Measurements from ENCODE around the gene COLGALT1.
"Not testable (repeated sequence)": the region's sequence is repeated elsewhere in the genome, so short reads cannot be mapped to it uniquely, and the experiment has no call there.

The COLGALT1 gene

DNA sequence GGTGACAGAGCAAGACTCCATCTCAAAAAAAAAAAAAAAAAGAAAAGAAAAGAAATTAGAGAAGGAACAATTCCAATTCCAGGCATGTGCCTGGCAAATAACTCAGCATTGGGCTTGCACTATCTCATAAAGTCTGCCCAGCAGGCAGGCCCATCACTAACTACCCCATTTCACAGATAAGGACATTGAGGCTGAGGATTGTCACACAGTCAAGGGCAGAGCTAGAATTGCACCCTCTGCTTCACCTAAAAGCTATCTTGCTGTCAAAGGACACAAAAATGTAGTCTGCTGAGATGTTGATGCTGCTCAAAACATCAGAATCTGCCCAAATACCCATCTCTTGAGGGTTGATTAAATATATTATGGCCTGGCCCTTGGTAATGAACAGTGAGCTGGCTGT is 20.7 kb upstream of the COLGALT1 start:
- no peak for DNase-seq

DNA sequence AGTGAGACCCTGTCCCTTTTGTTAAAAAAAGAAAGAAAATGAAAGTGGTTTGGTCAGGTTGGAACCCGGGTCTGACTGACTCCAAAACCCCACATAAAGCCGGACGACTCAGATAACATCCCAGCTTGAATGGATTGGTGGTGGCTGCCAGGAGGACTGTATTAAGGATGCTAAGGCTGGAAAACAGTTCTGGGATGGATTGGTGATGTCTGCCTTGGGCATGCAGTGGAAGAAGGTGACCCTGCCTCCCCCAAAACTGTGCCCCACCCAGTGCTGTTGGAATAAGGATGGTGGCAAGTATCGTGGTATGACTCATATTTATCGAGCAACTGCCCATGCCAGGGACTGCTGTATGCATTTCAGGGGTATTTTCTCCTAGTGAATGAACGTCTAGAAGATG is 18.5 kb upstream of the COLGALT1 start:
- no peak for DNase-seq

DNA sequence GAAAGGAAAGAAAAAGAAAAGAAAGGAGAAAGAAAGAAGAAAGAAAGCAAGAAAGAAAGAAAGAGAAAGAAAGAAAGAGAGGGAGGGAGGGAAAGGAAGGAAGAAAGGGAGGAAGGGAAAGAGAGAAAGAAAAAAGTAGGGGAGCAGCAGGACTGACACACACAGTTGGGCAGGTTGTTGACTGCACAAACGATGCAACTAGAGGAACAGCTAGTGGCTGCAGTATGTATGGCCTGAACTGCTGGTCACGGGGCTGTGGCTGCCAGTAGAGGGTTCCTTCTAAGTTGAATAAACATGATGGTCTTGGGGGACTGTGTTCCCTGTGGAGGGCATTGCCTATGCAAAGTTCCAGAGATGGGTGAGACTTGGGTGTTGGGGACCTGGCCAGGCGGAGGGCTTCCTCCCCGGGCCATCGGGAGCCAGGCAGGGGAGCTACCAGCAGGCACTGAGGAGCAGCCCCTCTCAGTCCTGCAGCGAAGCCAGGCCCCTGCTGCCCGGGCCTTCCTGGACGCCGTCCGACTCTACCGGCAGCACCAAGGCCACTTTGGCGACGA is 16.7 kb upstream of the COLGALT1 start:
- DNase-seq, result no peak

DNA sequence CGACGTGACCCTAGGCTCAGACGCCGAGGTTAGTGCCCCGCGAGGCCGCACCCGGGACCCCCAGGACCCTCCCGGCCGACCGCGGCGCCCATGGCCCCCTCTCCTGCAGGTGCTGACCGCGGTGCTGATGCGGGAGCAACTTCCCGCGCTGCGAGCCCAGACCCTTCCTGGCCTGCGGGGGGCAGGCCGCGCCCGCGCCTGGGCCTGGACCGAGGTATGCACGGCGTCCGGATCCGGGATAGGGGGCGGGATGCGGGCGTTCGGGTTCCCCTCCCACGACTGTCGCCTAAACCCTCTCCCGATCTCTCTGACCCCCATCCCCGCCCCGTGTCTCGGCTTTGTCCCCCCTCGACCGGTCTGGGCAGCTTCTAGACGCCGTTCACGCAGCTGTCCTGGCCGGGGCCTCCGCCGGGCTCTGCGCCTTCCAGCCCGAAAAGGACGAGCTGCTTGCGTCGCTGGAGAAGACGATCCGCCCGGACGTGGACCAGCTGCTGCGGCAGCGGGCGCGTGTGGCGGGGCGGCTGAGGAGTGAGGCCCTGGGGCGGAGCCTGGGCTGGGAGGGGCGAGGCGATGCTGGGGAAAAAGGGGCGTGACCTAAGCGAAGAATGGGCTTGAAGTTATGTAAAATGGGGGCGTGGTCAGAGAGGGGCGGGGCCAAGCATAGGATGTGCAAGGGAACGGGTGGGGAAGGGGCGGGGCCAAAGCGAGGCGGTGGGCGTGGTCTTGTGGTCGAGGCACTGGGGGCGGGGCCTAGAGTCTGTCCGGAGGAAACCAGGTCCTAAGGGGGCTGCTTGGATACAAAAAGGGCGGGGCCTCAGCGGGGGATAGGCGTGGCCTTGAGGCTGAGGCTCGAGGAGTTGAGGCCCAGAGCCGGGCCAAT is 16.0 kb upstream of the COLGALT1 start:
- DNase-seq, result peak; percentile 94 to 99 (median 96)

DNA sequence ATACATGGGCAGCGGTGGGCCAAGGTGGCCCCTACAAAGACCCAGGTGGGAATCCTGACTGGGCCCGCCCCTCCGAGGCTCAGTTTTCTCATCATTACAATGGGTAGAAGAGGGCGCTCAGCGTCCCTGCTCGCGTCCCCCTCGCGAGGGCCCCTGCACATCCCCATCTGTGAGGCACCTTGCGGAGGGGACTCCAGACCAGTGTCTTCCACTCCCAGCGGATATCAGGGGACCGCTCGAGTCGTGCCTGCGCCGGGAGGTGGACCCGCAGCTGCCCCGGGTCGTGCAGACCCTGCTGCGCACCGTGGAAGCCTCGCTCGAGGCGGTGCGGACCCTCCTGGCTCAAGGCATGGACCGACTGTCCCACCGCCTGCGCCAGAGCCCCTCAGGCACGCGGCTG is 15.3 kb upstream of the COLGALT1 start:
- DNase-seq, result peak in 1 of 5 donors; percentile 17

DNA sequence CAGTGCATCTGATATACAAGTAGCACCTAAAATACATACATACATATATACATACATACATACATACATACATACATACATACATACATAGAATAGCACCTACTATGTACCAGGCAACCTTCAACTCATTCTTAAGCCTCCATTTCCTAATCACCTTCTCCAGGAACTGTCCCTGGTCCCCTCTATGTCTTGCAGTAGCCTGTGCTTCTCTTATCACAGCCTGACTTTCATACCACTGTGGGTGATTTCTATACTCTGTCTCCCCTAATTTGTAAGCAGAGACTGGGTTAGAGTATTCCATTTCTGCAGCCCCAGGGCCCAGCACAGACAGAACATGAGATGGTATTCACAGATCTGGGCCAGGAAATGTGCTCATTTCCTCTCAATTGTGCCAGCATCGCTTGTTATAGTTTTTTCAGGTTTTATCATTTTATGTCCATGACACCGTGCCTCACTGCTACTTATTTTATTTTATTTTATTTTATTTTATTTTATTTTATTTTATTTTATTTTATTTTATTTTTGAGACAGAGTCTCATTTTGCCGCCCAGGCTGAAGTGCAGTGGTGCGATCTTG is 14.2 kb upstream of the COLGALT1 start:
- DNase-seq, result no peak

DNA sequence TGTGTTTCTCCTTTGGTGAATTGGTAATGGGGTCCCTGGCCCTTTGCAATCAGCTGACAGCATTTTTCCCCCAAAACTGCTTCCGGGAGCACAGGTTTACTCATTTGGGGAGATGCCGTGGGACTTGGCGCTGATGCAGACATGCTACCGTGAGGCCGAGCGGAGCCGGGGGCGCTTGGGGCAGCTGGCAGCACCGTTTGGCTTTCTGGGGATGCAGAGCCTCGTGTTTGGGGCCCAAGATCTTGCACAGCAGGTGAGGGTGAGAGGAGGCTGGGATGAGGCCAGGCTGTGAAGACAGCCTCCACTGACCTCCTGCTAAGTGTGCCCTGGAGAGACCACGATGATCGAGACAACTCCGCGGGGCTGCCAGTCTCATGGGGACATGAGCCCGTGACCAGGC is 13.4 kb upstream of the COLGALT1 start:
- DNase-seq, result no peak

DNA sequence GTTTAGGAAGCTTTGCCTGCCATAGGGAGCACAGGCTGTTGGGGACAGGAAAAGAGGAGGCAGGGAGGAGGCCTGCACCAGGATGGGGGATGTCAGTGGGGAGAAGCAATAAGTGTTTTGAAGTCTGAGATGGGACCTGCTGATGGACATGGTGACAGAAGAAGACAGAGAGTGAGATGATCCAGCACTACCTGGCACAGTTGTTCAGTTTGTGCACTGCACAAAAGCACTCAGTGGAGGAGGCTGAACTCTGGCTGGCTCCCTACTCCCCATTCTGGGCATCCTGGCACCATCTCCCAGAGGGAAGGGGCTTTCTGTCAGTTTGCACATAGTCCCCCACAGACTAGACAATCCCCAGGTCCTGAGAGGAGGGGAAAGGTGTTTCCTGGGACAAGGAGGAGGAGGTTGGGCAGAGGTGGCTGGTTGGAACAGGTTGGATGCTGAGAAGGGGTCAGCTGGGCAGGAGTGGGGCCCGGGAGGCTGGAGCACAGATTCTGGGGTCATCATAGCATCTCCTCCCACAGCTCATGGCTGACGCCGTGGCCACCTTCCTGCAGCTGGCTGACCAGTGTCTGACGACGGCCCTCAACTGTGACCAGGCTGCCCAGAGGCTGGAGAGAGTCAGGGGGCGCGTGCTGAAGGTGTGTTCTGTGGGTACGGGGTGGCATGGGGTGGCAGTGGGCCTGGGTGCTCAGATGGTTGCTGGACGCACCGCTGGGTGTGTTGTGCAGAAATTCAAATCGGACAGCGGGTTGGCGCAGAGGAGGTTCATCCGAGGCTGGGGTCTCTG is 12.5 kb upstream of the COLGALT1 start:
- DNase-seq, result no peak

DNA sequence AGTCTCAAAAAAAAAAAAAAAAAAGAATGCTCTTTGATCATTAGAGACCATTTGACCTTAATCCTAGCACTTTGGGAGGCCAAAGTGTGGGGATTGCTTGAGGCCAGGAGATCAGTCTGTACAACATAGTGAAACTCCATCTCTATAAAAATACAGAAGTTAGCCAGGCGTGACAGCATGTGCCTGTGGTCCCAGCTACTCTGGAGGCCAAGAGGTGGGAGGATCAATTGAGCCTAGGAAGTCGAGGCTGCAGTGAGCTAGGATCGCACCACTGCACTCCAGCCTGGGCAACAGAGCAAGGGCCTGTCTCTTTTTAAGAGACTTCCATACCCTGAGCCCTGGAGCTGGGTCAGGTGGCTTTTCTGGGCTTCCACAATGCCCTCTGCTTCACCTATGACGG is 11.5 kb upstream of the COLGALT1 start:
- no peak for DNase-seq

DNA sequence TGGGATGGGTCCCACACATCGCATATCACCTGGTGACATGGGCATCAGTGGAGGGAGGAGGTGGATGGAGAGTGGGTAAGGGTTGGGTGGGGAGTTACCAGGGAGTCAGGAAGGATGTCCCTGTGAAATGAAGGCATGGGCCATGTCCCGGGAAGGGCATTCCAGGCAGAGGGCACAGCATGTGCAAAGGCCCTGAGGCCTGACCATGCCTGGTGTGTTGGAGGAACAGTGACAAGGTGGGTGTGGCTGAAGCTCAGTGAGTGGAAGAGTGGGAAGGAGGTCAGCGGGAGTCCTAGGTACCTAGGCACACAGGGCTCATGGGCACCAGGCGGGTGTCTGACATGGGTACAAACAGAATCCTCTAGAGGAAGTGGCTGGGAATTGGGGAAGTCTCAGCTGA is 11.0 kb upstream of the COLGALT1 start:
- no peak for DNase-seq

DNA sequence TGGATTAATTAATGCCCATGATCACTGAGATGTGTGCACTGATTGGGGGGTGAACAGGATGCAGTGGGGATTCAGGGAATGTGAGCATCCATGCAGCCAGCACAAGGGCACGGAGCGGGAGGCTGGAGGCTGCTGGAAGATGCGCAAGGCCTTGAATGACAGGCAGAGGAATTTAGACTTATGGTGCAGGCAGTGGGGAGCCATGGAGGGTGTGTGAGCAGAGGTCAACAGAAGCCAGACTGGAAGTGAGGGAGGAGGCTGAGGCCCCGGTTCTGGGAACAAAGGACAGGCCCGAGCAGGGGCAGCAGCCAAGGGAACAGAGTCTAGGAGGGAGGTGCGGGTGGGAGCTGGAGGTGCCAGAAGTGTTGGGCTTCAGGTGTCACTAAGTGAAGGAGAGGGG is 7.3 kb upstream of the COLGALT1 start:
- DNase-seq, result no peak

DNA sequence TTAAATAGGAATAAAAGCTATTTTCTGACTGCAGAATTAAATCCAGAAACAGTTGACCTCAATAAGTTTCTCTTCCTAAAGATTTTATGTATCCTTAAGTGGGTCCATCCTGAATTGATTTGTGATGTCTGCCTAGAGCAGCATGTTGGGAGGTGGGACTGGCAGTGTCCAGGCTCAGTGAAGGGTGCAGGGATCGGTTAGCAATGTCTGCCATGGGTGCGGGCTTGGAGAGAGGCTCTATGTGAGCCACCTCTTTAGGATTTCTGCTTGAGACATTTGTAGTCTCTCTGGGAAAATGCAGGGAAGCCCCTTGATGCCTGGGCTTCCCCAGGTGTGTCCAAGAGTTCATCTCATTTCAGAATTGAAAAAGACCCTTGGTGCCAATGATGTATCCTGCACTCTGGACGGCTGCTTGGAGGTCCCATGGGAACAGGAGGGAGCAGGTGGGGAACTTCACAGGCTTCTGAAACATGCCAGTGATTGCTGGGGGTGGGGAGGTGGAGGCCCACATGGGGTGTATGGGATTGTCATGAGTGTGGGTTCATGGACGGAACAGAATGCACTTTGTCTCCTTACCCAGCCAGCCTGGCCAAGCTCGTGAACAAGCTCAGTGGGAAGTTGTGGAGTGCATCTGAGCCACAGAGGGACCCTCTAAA is 6.2 kb upstream of the COLGALT1 start:
- DNase-seq, result no peak

DNA sequence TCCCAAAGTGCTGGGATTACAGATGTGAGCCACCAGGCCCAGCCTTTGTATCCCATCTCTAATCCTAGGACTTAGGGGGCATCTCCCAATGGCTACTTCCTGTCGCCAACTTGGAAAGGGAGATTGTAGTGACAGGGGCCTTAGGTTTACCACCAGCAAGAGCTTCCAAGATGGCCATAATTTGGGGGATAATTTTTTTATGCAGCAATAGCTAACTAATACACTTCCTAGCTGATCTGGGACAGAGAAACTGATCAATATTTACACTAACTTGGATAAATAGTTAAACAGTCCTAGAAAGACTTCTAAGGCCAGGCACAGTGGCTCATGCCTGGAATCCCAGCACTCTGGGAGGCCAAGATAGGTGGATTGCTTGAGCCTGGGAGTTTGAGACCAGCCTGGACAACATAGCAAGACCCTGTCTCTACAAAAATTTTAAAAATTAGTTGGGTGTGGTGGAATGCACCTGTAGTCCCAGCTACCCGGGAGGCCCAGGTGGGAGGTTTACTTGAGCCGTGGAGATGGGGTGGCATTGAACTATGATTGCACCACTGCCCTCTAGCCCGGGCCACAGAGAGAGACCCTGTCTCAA is 5.3 kb upstream of the COLGALT1 start:
- DNase-seq, result no peak

DNA sequence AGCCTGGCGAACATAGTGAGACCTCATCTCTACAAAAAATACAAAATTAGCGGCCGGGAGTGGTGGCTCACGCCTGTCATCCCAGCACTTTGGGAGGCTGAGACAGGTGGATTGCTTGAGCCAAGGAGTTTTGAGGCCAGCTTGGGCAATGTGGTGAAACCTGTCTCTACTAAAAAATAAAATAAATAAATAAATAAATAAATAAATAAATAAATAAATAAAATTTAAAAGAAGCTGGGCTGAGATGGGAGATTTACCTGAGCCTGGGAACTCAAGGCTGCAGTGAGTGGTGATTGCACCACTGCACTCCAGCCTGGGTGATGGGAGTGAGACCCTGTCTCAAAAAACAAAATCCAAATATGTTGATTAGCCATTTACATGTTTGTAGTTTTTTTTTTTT is 2.7 kb upstream of the COLGALT1 start:
- DNase-seq, result not testable (repeated sequence)

DNA sequence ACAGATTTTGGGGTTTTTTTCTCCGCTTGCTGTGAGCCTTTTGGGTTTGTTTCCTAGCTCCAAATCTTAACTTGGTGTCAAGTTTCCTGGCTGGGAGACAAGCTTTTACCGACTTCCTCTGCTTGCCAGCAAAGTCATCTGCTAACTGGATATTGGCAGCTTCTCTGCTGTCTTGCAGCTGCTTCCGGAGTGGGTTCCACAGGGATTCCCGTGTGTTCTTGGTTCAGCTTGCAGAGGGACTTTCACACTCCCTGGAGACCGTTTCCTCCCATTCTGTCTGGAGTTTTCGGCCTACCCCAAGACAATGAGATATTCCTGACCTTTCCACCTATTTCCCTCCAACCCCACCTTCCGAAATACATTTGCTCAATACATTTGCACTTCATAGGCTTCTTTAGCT is 2.2 kb upstream of the COLGALT1 start:
- DNase-seq, result no peak

DNA sequence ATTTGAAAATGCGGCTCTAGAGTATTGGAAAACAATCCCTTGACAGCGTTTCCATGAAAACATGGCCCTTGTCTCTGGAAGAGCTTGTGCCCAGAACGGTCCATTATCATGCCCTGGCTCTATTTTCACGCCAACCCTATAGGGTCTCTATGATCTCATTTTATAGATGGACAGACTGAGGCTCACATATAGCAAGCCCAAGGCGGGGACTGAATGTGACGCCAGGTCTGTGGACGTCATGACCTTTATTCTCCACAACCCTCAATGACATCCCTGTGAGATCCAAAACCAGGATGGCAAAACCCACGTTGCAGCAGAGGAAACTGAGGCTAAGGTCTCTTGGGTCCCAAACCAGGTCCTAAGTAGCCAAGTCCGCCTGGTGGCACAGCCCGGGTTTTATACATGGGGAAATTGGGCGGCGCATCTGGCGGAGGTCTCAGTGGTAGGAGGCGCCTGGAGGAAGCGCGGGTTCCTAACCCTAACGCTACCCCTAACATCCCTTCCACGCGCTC is 425 bp upstream of the COLGALT1 start:
- DNase-seq, result no peak

DNA sequence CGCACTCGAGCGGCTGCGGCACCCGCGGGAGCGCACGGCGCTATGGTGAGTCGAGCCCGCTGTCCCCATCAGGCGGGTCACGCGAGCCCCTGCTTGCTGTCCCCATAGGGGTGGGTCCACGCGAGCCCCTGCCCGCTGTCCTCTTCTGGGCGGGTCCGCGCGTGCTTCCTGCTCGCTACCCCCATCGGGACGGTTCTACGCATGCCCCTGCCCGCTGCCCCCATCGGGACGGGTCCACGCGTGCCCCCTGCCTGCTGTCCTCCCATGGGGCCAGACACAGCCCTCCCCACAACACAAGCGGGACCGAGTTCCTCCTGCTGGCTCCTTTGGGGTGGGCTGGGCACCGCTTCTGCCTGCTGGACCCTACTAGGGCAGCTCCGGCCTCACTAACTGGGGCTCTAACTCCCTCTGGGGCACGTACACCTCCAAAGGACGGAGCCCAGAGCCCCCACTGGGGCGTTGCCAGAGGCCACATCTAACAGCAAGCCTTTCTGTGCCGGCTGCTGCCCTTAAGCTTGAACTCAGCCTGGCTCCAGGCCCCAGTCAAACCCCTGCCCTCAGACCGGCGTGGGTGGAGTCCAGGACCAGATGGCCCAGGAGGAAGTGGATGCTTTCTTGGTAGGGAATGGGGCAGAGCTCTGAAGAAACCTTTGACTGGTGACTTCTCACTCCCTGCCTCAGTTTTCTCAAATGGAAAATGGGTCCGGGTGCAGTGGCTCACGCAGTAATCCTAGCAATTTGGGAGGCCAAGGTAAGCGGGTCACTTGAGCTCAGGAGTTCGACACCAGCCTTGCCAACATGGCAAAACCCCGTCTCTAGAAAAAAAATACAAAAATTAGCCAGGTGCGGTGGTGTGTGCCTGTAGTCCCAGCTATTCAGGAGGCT is 722 bp downstream of the COLGALT1 start:
- peak in 2 of 5 donors; percentile 22 to 25 for DNase-seq

DNA sequence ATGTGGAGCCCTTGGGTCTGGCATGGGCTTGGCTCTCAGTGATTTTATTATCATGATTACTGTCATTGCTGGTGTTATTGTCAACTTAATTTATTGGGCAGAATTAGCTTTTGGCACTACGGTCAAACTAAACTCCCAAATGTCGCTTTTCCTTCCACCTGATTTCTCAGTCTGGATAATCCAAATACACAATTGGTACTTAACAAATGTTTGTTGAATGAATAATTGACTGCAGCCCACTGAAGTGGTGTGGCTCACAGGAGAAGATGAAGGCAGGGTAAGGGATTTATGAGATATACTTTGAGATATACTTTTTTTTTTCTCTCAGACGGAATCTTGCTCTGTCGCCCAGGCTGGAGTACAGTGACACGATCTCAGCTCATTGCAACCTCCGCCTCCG is 1.5 kb downstream of the COLGALT1 start:
- no peak for DNase-seq

DNA sequence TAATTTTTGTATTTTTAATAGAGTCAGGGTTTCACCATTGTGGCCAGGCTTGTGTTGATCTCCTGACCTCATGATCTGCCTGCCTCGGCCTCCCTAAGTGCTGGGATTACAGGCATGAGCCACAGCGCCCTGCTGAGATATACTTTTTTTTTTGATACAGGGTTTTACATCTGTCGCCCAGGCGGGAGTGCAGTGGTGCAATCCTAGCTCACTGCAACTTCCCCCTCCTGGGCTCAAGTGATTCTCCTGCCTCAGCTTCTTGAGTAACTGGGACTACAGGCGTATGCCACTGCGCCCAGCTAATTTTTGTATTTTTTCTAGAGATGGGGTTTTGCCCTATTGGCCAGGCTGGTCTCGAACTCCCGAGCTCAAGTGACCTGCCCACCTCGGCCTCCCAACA is 2.0 kb downstream of the COLGALT1 start:
- DNase-seq, result no peak

DNA sequence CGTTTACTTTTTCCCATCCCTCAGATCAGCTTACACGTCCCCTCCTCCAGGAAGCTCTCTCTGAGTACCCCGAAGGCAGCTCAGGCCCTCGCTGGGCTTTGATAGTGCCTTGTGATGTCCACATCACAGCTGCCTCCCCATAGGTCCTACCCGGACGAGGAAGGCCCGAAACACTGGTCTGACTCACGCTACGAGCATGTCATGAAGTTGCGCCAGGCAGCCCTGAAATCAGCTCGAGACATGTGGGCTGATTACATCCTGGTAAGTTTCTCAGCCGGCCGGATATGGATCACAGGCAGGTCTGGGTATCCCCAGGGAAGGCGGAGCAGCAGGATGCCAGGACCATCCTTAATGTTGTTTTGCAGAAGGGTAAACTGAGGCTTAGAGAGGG is 4.8 kb downstream of the COLGALT1 start:
- DNase-seq, result no peak

DNA sequence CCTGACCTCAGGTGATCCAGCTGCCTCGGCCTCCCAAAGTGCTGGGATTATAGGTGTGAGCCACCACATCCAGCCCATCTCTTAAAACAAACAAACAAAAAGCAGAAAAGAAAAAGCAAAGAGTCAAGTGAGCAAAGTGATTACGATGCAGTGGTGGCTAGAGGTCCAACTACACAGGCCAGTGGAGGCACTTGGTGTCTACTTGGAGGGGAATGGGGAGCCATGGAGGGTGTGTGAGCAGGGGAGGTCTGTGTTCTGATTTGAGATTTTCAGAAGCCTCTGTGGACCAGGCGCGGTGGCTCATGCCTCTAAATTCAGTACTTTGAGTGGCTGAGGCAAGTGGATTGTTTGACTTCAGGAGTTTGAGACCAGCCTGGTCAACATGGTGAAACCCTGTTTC is 6.6 kb downstream of the COLGALT1 start:
- DNase-seq, result no peak
